Effector memory CD4-positive, alpha-beta T cell (primary cell): ENCODE measurements around the gene GRIP1.

Experiments used
- DNase-seq, 3 donors: peaks; one replicate each; pipeline ENCODE4 v3.0.0-alpha.2; 2020
- H3K27ac ChIP-seq: 2 replicates; pipeline ENCODE4 v1.7.0; 2013; ENCODE audit warnings: mild to moderate bottlenecking, low read length, moderate library complexity; ENCODE audit not compliant: insufficient read depth, poor library complexity, severe bottlenecking
- H3K27me3 ChIP-seq: replicated peaks from 2 replicates; pipeline ENCODE4 v1.7.0; 2013; ENCODE audit warnings: mild to moderate bottlenecking, low read length; ENCODE audit not compliant: insufficient read depth, control insufficient read depth, poor library complexity, severe bottlenecking
- H3K36me3 ChIP-seq: 2 replicates; pipeline ENCODE4 v1.7.0; 2013; ENCODE audit warnings: mild to moderate bottlenecking, low read length, moderate library complexity; ENCODE audit not compliant: control insufficient read depth, insufficient read depth
- H3K4me1 ChIP-seq: 2 replicates; pipeline ENCODE4 v1.7.0; 2013; ENCODE audit warnings: low read length, mild to moderate bottlenecking; ENCODE audit not compliant: control insufficient read depth, insufficient read depth, poor library complexity, severe bottlenecking
- H3K4me3 ChIP-seq: 2 replicates; pipeline ENCODE4 v1.7.0; 2013; ENCODE audit warnings: low read length, low read depth, mild to moderate bottlenecking; ENCODE audit not compliant: insufficient read depth, poor library complexity, severe bottlenecking
- H3K9me3 ChIP-seq: 2 replicates; pipeline ENCODE4 v1.7.0; 2013; ENCODE audit warnings: mild to moderate bottlenecking, low read length, moderate library complexity; ENCODE audit not compliant: control insufficient read depth

The GRIP1 gene

DNA sequence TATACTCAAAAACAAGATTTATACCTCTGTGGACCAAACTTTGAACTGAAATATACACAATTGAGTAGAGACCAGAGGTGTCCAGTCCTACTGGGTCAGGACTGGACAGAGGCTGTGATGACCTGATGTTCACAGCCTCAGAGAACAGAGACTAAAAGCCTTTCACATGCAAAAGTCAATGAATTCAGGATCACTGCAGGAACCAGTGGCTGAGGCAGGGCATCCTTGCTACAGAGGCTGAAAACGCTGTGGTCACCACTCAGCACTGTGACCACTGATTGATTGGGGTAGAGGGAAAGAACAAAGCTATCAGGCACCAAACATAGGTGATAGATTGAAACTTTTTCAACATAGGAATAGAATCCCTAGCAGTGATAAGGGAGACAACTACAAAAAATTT, 25.1 kb downstream of the GRIP1 start:
- no peaks in the 10 kb centered on the region for H3K9me3 ChIP-seq
- no peaks in the 10 kb centered on the region for H3K4me1 ChIP-seq
- H3K27me3 ChIP-seq: no peaks in the 10 kb centered on the region
- DNase-seq: no peak
- H3K27ac ChIP-seq: no peak overlapping the region
- H3K4me3 ChIP-seq: no peak overlapping the region
- H3K36me3 ChIP-seq: no peaks in the 10 kb centered on the region

- H3K27ac ChIP-seq: no peak overlapping the region
- DNase-seq: no peak
- H3K9me3 ChIP-seq: no peaks in the 10 kb centered on the region
- H3K36me3 ChIP-seq: no peaks in the 10 kb centered on the region
- no peak overlapping the region for H3K4me3 ChIP-seq
- H3K27me3 ChIP-seq: no peaks in the 10 kb centered on the region
- H3K4me1 ChIP-seq: no peaks in the 10 kb centered on the region
These were observed 30.7 kb downstream of the GRIP1 start for GRCh38 chr12:66648033-66648735.

- H3K4me3 ChIP-seq: no peak overlapping the region
- H3K9me3 ChIP-seq: no peaks in the 10 kb centered on the region
- H3K36me3 ChIP-seq: no peaks in the 10 kb centered on the region
- no peak overlapping the region for H3K27ac ChIP-seq
- H3K27me3 ChIP-seq: no peaks in the 10 kb centered on the region
- DNase-seq: no peak
- no peaks in the 10 kb centered on the region for H3K4me1 ChIP-seq
These were observed 31.7 kb downstream of the GRIP1 start for GRCh38 chr12:66647034-66647691.

DNA sequence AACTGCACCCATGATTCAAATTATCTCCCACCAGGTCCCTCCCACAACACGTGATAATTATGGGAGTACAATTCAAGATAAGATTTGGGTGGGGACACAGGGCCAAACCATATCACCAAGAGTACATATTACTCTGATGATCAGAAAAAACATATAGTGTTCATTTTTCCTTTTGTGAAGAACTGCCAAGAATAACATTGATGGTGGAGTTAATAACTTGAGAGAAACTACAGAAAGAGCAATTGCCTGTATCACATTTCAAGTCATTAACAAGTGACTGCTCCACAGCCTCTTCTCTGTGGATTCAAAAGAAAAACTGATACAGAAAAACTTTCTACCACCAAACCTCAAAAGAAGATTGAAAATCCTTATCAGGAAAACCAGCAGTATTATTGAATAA, 34.7 kb downstream of the GRIP1 start:
- Histone ChIP-seq H3K4me3 (no peak overlapping the region), H3K27ac (no peak overlapping the region), H3K9me3 (no peaks in the 10 kb centered on the region), H3K36me3 (no peaks in the 10 kb centered on the region), H3K4me1 (no peaks in the 10 kb centered on the region), H3K27me3 (no peaks in the 10 kb centered on the region)
- DNase-seq: no peak

GRCh38 chr12:66640691-66641460, 38.0 kb downstream of the GRIP1 start:
- Histone ChIP-seq H3K27ac (no peak overlapping the region), H3K27me3 (no peaks in the 10 kb centered on the region), H3K4me3 (no peak overlapping the region), H3K36me3 (no peaks in the 10 kb centered on the region), H3K9me3 (no peaks in the 10 kb centered on the region), H3K4me1 (no peaks in the 10 kb centered on the region)
- no peak for DNase-seq

- Histone ChIP-seq H3K27ac (no peak overlapping the region), H3K27me3 (no peaks in the 10 kb centered on the region), H3K9me3 (no peaks in the 10 kb centered on the region), H3K4me1 (no peaks in the 10 kb centered on the region), H3K4me3 (no peak overlapping the region), H3K36me3 (no peaks in the 10 kb centered on the region)
- DNase-seq: no peak
These were observed 40.2 kb downstream of the GRIP1 start for GRCh38 chr12:66638666-66639065.

GRCh38 chr12:66637699-66638301, 41.1 kb downstream of the GRIP1 start:
- no peaks in the 10 kb centered on the region for H3K36me3 ChIP-seq
- H3K4me1 ChIP-seq: no peaks in the 10 kb centered on the region
- H3K4me3 ChIP-seq: no peak overlapping the region
- no peak for DNase-seq
- H3K9me3 ChIP-seq: no peaks in the 10 kb centered on the region
- no peak overlapping the region for H3K27ac ChIP-seq
- no peaks in the 10 kb centered on the region for H3K27me3 ChIP-seq

DNA sequence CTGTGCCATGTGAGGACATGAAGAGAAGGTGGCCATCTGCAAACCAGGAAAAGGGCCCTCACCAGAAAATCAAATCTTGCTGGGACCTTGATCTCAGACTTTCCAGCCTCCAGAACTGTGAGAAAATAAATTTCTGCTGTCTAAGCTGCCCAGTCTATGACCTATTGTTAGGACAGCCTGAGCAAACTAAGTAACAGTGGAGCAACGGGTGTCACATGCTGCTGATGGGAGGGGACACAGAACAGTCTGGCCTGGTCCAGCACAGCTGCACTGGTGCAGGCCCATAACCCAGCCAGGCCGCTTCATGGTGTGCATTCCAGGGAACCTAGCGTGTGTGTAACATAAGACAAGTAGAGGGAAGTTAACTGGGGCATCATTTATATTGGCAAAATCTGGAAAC, 42.1 kb downstream of the GRIP1 start:
- H3K27ac ChIP-seq: no peak overlapping the region
- no peaks in the 10 kb centered on the region for H3K27me3 ChIP-seq
- no peaks in the 10 kb centered on the region for H3K4me1 ChIP-seq
- H3K9me3 ChIP-seq: no peaks in the 10 kb centered on the region
- no peak for DNase-seq
- H3K4me3 ChIP-seq: no peak overlapping the region
- no peaks in the 10 kb centered on the region for H3K36me3 ChIP-seq

GRCh38 chr12:66633676-66634075, 45.2 kb downstream of the GRIP1 start:
- Histone ChIP-seq H3K36me3 (no peaks in the 10 kb centered on the region), H3K4me3 (no peak overlapping the region), H3K27me3 (no peaks in the 10 kb centered on the region), H3K4me1 (no peaks in the 10 kb centered on the region), H3K27ac (no peak overlapping the region), H3K9me3 (no peaks in the 10 kb centered on the region)
- DNase-seq: no peak
